ENCODE measurements around the gene PPFIBP1.
"Not testable (repeated sequence)": the region's sequence is repeated elsewhere in the genome, so short reads cannot be mapped to it uniquely, and the experiment has no call there.

PPFIBP1 gene

GRCh38 chr12:27598866-27599265 is 74.9 kb downstream of the PPFIBP1 start:
- DNase-seq = not testable (repeated sequence)

- not testable (repeated sequence) for DNase-seq
Observed at GRCh38 chr12:27601056-27601828, 77.2 kb downstream of the PPFIBP1 start.

DNA sequence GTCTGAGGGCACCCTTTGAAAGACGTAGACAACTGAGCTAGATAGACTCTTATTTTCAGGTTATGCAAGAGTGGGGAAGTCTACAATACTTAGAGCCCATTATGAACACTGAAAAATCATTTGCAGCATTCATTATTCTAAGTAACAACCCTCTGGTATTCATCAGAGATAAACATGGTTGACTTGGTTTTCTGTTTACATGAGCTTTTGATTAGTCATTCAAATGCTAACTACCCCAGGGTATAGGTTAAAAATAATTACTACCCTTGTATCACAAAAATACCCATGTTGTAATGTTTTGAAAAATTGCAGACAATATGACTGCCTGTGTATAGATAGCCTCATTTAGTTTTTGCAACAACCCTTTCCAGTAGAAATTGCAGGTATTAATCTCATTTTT is 78.5 kb downstream of the PPFIBP1 start:
- DNase-seq = no peak

GRCh38 chr12:27604431-27604830 is 80.4 kb downstream of the PPFIBP1 start:
- DNase-seq = no peak

DNA sequence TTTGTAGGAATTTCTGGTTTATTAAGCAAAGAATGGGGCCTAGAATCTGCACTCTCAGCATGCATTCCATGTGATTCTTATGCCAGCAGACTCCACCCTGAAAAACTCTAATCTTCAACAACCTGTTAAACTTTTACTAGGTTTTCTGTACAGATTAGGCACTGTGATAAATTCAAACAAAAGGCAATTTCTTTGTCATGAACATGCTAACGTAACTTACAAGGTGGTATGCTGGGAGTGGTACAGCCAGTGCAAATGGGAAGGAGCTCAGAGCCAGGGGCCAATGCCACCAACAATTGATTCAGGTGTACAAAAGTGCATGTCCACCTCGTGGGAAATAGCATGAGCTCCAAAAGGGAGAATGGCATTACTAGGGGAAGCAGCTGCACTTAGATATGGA is 83.0 kb downstream of the PPFIBP1 start:
- DNase-seq = no peak

DNA sequence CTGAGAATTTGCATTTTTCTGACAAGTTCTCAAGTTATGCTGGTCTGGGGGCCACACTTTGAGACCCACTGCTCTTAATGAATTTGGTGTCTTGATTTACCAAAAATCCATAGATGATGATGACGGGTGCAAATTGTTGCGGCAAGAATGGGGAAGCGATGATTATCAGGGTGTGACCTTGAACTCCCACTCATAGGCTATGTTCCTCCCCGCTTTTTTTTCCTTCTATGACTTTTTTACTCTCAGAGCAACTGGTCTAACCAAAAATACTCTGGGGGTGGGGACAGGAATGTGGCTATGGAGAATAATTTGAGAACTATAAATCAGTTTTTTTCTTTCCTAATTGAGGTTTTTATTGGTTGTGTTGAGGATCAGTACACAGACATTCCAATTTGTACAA is 83.6 kb downstream of the PPFIBP1 start:
- DNase-seq = no peak

- no peak for DNase-seq
Observed at GRCh38 chr12:27608890-27609289, 84.9 kb downstream of the PPFIBP1 start.

DNA sequence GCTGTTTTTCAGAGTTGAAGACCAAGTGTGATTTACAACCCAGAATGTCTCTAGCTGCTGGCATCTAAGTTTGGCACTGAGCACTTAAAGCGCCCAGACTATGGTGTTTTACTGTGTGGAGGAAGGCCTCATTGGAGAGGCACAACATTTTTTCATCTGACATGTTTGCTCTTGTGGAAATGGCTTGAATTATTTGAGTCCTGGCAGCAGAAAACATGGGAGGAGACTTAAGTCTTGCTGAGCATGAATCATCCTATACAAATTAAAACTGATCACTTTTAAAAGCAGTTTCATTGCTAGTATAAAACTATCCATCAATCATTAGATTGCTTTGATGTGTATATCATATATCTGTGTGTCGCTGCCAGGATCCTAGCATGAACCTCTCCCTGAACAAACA is 86.4 kb downstream of the PPFIBP1 start:
- DNase-seq = no peak

- DNase-seq = no peak
Observed at GRCh38 chr12:27614386-27614785, 90.4 kb downstream of the PPFIBP1 start.

GRCh38 chr12:27614866-27615265 is 90.9 kb downstream of the PPFIBP1 start:
- DNase-seq = no peak

DNA sequence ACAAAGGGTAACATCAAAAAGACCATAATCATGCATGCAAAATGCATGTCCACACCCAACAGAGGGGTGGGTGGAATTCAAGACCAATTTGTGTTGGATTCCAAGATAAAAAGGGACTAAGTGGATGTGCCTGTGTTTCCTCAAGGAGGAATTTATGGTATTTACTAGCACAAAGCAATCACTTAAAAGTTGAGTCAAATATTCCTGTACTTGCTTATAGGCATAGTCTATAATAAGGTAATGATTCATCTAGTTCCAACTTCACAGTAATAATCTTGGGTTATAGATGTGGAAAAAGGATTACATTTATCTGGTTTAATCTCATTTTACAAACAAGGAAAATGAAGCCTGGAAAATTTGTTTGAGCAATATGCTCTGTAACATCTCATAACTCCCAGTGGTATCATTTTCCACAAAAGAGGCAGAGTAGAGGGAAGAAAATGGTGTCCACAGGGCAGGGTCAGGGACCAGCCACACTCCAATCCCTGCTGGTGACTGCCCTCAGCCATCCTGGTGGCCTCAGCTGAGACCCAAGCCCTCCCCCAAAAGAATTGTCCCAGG is 91.4 kb downstream of the PPFIBP1 start:
- no peak for DNase-seq

DNA sequence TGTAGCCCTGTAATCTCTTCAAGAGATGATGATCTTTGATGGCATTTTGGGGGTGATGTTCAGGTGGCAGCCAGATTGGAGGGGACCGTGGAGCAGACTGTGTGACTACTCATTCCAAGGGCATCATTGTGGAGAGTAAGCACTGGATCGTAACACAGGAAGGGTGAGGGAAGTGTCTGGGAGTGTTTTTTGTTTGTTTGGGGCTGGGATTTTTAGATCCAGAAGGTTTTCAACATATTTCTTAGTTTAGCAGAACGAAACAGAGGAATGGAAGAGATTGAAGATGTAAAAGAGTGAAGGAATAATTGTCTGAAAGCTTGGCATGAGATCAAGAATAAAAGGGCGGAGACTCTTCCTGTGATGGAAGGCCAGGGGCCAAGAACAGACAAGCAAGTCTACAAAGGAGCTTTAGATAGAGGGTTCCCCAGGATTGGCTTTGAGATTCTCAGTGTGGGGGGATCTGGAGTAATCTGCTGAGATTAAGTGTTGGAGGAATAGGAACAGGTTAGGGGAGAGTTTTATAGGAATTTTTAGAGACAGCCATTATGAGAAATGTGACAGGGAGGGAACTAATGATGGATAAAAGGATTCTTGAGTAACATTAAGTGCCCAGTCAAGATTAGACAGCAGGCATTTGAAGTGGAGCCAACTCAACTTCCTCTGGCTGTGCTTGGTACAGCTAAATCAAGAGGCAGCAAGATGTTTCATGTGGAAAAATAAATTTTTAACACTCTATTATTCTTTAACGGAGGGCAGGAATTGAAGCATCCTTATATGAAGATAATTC is 92.5 kb downstream of the PPFIBP1 start:
- DNase-seq = no peak

GRCh38 chr12:27618836-27619235 is 94.8 kb downstream of the PPFIBP1 start:
- DNase-seq = no peak

- DNase-seq = no peak
Observed at GRCh38 chr12:27619308-27619707, 95.3 kb downstream of the PPFIBP1 start.

DNA sequence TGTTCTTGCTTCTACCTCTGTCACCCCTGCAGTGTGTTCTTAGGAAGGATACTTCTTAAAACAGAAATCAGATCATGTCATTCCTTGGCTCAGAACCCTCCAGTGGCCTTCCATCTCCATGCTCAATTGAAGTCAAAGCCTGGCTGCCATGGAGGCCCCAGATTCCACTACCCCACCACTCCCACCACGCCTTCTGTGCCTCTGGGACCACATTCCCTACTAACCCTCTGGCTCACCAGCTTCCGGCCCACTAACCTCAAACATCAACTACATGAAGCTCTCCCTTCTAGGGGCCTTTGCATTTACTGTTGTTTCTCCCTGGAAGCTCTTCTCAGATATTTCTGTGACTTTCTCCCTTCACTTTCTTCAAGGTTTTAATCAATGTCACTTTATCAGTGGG is 96.1 kb downstream of the PPFIBP1 start:
- DNase-seq = no peak

DNA sequence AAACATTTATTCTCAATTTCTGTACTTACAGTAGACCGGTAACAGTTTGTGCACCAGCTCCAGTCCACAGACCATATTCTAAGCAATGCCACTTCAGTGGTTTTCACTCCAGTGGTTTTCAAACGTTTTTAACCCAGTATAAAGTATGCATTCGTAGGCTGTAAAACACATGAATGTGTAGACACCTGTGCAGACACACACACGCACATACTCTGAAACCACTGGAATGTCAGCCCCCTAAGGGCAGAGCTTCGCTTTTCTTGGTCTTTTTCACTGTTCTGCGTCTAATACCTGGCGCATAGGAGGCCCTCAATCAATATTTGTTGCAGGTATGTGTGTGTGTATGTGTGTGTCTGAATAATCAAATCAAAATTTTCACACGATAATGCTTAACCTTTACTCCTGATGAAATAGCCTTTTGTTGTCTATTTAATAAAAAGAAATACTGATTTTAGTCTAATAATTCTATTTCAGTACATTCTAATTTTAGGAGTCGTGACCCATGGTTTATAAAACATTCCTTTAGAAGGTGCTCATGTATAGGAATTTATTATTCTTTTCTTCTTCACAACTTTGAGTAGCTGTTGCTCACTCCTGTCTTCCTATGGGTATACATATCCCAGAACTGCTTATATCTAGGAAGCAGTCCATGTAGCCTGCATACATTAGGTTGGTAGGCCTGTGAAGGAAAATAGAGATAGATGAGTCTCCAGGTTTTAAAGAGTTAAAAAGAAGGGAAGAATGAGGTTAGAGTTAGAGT is 98.6 kb downstream of the PPFIBP1 start:
- DNase-seq = no peak

GRCh38 chr12:27623645-27624044 is 99.6 kb downstream of the PPFIBP1 start:
- no peak for DNase-seq

DNA sequence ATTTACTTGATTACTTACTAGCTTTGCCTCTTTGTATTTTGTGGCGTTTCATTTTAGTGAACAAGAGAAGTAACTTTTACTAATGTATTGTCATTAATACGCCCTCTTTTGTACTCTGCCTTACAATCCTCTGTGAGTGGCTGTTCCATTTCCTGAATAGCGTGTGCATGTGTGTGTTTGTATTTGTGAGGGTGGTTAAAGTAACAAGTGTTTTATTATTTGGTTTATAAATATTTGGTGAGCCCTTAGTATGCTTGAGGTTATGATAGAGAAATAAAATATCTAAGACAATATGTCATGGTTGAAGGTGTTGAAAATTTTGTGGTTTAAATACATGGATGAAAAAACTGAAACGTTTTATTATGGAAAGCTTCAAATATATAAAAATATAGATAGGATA is 100.6 kb downstream of the PPFIBP1 start:
- DNase-seq = no peak

GRCh38 chr12:27627123-27627852 is 103.3 kb downstream of the PPFIBP1 start:
- no peak for DNase-seq

- DNase-seq = not testable (repeated sequence)
Observed at GRCh38 chr12:27627853-27628469, 104.0 kb downstream of the PPFIBP1 start.

GRCh38 chr12:27630219-27630618 is 106.2 kb downstream of the PPFIBP1 start:
- DNase-seq = not testable (repeated sequence)

GRCh38 chr12:27631365-27631764 is 107.4 kb downstream of the PPFIBP1 start:
- no peak for DNase-seq

Measured in NCI-H187 treated with DMSO at 0.1 percent for 48 hours (cell line).